WI38 (cell line): ENCODE data around the gene MELTF.
"Not testable (repeated sequence)": the region's sequence is repeated elsewhere in the genome, so short reads cannot be mapped to it uniquely, and the experiment has no call there.

ENCODE experiments used
- H3K4me3 ChIP-seq: 2 replicates; pipeline ENCODE4 v1.5.1; 2011; ENCODE audit warnings: low read depth, mild to moderate bottlenecking, control low read depth, low read length
- CTCF ChIP-seq: IDR thresholded peaks from 2 replicates; pipeline ENCODE4 v1.5.1; 2012; ENCODE audit warnings: low read depth, mild to moderate bottlenecking, control low read depth, low read length

Gene MELTF

GRCh38 chr3:197041875-197042488, 12.4 kb upstream of the MELTF start:
- no peak for TF ChIP-seq CTCF
- no peak overlapping the region for H3K4me3 ChIP-seq

- TF ChIP-seq CTCF = no peak
- no peak overlapping the region for H3K4me3 ChIP-seq
Observed at GRCh38 chr3:197040658-197041057, 11.0 kb upstream of the MELTF start.

DNA sequence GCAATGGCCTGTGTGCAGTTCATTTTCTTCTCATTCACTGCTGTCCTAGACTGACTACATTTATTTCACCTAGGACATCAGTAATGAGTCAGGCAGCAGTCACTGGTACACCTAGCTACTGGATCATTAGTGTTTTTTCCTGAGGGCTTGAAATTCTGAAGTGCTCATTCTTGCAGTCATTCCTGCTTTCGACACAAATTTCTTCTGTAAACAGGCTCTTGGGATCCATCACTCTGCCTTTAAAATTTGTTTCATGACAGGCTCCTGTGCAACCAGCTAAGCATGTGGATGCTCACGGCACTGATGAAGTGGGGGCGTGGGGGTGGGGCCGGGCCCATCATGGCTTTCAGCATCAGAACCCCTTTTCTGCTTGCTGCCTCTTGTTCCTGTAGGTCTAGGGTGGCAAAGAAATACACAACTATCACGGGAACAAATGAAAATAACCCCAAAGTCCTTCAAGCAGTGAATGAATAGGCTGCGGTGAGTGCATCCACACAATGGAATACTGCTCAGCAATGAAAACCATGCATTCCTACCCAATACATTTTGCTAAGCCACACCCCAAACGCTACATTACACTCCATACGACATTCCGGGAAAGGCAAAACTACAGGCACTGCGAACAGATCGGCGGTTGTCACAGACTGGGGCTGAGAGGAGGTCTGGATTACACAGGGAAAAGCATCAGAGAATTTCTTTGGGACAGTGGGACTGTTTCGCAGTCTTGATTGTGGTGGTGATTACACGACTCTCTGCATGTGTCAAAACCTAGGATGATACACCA, 9.3 kb upstream of the MELTF start:
- no peak for TF ChIP-seq CTCF
- no peak overlapping the region for H3K4me3 ChIP-seq

DNA sequence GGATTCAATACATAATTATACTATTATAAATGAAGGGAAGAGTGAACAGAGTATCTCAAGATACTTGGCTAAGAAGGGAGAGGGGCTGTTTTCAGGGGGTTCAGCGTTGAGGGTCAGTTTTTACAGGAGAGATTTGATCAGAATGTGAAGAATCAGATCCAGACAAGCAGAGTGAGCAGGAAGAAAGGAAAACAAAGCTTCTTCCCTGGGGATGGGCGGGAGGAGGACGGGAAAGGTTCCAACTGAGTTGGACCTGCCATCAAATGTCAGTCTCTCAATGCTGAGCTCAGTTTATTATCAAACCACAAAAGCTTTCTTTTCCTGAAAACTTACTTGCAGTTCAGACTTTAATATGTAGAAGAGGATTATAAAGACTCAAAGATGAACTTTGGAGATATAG, 6.0 kb upstream of the MELTF start:
- TF ChIP-seq CTCF = no peak
- H3K4me3 ChIP-seq = no peak overlapping the region

DNA sequence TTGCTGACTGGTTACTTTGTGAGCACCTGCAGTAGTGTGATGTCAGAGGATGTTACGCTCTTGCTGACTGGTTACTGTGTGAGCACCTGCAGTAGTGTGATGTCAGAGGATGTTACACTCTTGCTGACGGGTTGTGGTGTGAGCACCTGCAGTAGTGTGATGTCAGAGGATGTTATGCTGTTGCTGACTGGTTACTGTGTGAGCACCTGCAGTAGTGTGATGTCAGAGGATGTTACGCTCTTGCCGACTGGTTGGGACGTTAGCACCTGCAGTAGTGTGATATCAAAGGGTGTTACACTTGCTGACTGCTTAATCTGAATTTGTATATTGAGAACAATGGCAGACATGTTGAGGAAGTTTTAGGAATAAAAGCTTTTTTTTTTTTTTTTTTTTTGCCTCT, 5.2 kb upstream of the MELTF start:
- not testable (repeated sequence) for H3K4me3 ChIP-seq

GRCh38 chr3:197033764-197034163, 4.1 kb upstream of the MELTF start:
- not testable (repeated sequence) for H3K4me3 ChIP-seq

DNA sequence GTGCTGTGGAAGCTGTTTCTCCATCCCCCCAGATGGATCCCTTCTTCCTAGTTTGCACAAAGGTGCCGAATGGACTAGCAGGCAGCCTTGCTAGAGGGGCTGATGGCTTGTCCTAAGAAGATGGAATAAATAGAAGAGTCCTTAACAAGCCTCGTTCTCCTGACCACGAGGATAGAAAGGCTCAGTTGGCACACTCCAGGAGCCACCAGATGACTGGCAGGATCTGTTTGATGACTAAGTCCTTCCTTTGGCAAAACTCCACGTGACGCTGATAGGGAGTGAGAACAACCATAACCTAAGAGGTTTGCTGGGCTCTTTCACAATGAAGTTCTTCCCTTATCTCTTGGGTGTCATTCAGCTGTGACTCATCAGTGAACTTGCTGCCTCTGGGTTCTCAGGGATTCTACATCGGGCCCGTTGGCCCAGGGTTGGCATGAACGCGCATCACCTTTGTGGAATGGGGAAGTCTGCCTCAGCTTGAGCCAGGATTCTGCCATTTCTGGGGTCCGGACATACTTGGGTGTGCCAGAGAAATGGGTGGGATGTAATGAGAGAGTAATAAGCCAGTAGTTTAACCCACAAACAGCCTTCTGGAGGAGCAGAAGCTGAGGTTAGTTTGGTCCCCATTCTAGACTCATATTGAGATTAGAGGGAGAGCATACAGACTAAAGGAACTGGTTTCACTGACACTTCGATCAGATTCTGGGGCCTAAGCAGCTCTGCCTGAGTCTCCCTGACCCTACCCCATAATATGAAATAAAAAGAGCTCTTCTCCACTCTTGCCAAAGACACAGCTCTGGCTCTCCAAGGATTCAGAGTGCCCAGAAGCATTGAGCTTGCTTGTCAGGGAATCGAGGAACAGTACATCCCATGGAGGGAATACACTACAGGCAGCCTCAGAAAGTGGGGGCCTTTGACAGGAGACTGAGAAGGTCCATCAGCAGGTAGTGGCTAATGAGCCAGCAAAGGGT, 2.0 kb upstream of the MELTF start:
- no peak overlapping the region for H3K4me3 ChIP-seq
- TF ChIP-seq CTCF = no peak
